ENCODE data around the gene RIMBP2. TPM values are rescaled to one million over a fixed set of nuclear protein-coding genes. Genes with fewer than 3 reads are reported as not detected.
"Not testable (repeated sequence)": the region's sequence is repeated elsewhere in the genome, so short reads cannot be mapped to it uniquely, and the experiment has no call there.

Gene RIMBP2
- total RNA-seq, 1 donor from 2014 or later, result not detected

DNA sequence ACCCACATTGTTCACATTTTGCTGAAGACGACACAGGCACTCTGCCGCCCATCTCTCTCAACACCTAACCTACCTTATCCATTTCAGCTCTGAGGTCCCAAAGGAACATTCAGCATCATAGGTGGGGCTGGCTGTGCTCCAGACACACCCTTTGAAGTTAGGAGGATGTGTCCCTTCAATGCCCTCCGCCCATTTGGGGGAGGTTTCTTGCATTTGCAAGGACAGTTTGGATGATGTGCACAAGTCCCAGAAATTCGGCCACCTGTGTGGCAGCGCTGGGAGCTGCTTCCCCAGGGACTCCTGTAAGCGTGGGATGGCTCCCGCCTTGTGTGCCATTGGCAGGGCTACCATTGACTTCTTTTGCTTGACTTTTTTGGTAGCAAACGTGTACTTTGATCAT, 113.8 kb downstream of the RIMBP2 start:
- intact Hi-C loops (cut with micrococcal nuclease), result no loop called here

DNA sequence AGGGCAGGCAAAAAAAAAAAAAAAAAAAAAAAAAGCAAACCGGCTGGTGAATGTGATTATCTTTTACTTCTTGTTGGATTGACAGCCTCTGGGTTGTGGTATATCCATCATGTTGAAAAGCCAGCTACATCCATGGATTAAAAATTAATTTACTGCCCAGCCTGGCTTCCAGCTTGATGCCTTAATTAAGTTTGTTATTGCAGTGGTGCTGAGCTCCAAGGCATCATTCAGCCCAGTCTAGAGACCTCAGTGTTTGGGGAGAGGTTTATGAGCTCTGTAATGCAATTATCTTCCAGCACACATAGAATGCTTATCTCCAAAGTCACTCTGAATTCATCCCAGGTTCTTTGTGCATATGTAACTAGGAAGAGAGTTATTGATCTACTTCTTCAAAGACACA, 114.8 kb downstream of the RIMBP2 start:
- intact Hi-C loops (cut with micrococcal nuclease), result no loop called here

DNA sequence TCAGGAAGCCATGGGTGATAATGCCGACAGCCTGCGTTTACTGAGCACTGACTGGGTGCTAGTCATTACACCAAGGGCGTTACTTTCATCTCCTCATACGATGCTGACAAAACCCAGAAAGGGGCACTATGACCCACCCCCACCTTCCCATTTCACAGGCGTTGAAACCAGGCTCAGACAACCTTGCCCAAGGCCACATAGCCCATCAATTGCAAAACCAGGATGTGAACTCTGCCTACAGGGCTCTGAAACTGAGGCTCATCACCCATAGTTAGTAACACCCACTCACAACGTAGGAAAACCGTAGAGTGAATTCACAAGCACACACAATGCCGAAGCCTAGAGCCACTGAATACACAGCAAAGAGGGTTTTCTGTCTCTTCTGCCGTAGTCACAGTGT, 119.9 kb downstream of the RIMBP2 start:
- intact Hi-C loops (cut with micrococcal nuclease), result no loop called here

DNA sequence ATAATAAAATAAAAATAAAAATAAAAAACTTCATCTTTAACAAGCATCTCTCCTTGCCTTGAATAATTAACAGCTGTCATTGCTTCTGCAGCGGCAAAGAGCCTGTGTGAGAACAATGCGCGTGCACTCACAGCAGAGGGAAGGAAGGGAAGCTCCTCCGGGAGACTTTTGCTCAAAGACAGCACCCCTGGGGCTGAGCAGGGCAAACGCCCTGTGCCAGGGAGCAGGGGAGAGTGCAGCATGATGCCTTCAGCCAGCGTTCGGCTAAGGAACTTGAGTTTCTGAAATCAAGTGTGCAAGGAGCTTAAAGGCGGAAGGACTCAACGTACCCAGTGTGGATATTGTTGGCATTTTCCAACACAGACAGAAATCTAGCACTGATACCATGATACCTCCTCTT, 120.5 kb downstream of the RIMBP2 start:
- intact Hi-C loops (cut with micrococcal nuclease), result no loop called here

DNA sequence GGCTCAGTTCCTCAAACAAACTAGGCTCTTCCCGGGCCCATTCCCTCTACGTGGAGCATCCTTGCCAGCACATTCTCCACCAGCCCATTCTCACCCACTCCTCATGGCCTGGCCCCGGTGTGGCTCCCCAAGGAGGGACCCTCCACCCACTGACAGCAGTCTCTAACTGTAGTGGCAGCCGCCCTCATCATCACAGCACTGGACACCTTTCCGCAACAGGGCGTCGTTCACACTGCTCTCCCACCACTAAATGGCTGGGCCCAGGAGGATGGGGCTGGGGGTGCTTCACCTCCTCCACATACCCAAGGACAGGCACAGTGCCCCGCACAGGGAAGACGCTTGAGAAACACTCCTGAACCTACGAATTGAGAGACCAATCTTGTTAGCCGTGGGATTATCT, 123.0 kb downstream of the RIMBP2 start:
- intact Hi-C loops (cut with micrococcal nuclease), result no loop called here

DNA sequence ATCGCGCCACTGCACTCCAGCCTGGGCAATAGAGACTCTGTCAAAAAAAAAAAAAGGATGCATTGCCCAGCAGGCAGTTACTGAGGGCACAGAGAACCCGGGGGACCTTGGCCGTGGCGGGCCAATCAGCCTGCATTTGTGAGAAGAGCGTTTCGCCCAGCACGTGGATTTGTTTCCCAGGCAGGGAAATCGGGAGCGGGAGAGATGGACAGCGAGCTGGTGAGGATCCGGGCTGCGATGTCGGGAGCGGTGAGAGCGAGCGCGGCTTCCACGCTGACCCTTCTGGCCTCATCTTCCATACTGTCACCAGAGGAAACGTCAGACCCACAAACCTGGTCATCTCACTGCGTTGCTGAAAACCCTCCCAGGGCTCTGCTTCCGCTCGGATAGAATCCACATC, 123.5 kb downstream of the RIMBP2 start:
- intact Hi-C loops (cut with micrococcal nuclease), result no loop called here

DNA sequence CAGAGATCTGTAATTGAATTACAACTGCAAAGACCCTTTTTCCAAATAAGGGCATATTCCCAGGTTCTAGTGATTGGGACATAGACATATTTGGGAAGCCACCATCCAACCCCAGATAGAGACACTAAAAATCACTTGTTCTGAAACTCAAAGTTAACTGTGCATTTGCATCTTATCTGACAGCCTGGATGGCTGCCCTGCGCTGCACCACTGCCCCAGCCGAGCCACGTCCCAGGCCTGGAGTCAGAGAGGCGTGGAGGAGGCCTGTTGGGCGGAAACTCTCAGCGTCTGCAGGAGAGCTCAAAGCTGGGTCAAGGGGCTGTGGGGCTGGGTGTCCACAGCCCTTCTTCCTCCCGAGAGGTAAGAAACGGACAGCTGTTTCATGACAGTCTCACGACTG, 124.4 kb downstream of the RIMBP2 start:
- intact Hi-C loops (cut with micrococcal nuclease), result no loop called here

DNA sequence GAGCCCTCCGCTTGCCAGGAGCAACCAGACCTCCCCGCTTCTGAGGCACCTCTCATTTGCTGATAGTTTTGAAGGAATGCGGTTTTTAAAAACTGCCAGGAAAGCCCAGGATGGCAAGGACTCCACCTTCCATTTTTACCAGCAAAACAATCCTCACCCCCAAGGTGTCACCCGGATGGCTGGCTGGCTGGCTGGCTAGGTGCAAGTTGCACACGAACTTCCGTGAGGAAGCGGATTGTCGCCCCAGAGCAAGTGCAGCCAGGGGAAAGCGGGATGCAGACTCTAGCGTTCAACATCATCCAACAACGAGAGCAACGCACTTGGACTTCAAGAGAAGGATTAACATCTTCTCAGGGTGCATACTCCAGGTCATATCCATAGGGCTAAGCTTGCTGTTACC, 125.4 kb downstream of the RIMBP2 start:
- intact Hi-C loops (cut with micrococcal nuclease), result no loop called here

DNA sequence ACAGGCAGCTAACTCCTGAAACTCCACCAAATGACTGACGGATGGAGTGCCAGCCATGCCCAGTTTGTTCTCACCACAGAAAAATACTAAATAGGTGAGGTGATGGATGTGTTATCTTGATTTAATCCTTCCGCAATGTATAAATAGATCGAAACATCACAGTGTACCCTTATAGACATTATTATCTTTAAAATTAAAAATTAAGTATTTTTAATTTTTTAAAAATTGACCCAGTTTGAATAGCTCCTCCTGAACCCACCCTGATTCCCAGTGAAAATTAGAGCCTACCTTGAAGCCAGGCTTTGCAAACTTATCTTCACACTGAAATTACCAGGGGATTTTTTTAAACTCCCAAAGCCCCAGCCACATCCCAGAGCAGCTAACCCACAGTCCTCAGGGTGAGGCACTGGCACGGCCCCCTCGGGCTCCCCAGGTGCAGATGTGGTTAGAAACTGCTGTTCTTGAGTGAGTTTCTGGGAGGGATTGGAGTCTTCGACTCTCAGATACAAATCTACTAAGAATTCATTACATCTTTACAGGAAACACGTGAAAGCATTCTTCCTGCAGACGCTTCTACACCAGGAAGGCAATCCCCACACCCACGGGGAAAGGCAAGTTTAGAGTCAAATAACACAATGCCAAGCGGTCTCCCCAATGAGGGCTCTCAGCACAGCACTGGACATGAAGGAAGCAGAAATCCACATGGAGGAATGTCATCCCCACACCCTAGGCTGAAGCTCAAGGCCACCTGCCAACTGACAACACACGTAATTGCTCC, 126.4 kb downstream of the RIMBP2 start:
- intact Hi-C loops (cut with micrococcal nuclease), result no loop called here

DNA sequence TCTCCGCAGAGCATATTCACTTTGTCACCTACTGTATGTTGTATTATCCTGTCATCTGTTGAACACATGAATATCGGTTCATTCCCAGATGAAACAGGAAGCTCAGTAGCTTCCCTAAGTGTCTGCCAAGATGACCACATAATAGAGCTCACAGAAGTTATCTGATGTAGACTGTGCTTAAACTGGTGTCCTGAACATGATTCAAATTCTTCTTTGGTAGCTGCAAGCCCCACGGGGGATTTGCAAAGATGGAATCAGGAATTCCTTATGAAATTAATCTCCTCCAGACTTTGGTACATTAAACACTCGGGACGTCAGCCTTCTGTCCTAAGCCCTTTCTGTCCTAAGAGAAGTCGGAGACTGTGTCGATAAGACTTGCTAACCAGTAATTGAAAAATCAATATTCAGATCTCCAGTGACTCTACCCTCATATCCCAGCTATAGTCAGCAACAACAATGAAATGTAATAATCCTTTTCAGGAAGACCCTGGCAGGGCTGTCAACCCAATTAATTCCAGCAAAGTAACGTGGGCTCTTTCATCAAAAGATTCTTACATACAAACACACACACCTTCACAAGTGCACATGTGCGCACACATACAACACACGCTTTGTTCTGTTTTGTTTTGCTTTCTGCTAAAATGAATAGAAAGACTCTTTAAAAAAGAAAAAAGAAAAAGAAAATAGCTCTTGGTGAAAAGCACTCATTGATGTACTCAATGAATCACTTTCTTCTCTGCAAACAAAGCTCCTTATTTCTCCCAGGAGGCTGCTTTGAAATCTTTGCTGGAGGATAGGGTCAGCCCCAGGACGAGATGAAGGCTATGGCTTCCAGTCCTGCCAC, 127.2 kb downstream of the RIMBP2 start:
- intact Hi-C loops (cut with micrococcal nuclease), result no loop called here

DNA sequence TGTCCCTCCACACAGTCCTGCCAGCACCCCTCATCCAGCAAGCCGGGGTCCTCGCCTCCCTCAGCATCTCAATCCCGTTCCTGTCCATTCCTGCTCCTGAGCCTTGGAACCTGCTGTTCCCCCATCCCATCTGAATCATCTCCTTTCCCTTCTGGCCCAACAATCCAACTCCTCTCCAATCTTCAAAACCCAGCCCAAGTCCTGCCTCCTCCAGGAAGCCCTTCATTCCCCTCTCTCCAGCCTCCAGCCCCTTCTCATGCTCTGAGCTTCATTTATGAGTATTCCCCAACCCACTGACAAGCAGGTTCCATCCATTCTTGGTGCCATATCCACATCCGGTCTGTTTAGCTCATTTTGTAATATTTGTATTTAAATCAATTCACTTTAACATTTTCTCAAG, 128.1 kb downstream of the RIMBP2 start:
- intact Hi-C loops (cut with micrococcal nuclease), result no loop called here

DNA sequence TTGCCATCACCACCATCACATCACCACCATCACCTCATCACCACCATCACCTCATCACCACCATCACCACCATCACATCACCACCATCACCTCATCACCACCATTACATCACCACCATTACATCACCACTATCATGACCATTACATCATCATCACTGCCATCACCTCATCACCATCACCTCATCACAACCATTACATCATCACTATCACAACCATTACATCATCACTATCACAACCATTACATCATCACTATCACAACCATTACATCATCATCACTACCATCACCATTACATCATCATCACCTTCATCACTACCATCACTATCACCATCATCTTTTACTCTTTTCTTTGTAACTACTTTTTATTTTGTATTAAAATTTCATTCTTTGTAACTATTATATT, 131.6 kb downstream of the RIMBP2 start:
- intact Hi-C loops (cut with micrococcal nuclease), result not testable (repeated sequence)

DNA sequence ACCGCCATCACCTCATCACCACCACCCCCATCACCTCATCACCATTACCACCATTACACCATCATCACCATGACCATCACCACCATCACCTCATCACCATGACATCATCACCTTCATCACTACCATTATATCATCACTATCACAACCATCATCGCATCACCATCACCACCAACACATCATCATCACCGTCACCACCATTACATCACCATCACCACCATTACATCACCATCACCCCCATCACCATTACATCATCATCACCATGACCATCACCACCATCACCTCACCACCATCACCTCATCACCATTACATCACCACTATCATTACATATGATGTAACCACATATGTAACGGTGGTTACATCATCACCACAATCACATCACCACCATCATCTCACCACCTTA, 132.3 kb downstream of the RIMBP2 start:
- intact Hi-C loops (cut with micrococcal nuclease), result no loop called here

DNA sequence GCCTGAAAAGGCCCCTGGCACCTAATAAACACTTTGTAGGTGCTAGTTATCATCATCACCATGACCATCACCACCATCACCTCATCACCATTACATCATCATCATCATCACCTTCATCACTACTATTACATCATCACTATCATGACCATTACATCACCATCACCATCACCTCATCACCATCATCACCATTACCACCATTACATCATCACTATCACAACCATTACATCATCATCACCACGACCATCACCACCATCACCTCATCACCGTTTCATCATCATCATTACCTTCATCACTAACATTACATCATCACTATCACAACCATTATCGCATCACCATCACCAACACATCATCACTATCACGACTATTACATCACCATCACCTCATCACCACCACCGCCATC, 132.8 kb downstream of the RIMBP2 start:
- intact Hi-C loops (cut with micrococcal nuclease), result no loop called here

DNA sequence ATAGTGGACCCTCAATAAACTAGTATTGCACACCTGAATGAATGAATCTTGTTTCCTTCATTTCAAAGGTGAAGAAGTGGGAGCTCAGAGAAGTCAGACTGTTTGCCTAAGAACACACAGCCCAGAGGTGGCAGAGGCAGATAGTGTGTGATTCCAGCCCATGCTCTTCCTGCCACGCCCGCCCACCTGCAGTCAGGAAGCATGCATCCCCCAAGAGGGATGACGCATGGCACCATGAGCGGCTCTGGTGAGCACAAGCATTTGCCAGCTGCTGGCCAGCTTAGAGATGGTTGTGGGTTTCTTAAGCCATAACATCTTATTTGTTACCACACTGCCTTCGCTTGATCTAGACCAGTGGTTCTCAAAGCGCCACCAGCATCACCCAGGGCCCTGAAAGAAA, 133.8 kb downstream of the RIMBP2 start:
- intact Hi-C loops (cut with micrococcal nuclease), result no loop called here

DNA sequence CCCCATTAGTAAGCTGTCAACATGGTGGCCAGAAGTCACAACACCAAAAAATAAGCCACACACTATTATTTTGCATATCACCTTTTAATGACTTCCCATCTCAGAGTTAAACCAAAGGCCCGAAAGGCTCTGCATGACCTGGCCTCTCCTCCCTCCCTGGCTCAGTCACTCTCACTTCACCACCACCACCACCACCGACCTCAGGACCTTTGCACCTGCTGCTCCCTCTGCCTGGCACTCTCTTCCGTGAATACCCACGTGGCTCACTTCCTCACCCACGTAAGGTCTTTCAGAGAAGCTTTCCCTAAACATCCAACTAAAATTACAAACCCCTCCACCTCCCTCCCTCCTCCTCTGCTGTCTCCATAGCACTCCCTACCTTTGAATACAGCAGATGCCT, 134.3 kb downstream of the RIMBP2 start:
- intact Hi-C loops (cut with micrococcal nuclease), result no loop called here

DNA sequence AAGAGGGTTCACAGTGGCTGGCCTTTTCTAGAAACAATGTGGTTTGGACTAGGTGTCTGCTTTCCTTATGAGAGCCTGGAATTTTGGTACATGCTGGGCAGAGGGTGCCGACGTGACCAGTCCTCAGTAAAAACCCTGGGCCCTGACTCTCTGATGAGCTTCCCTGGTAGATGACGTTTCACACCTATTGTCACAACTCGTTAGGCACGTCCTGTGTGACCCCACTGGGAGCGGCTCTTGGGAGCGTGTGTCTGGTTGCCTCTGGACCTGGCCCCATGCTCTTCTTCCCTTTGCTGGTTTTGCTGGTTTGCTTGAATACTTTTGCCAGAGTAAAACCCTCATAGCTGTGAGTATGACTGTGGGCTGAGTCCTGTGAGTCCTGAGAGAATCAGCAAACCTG, 136.9 kb downstream of the RIMBP2 start:
- intact Hi-C loops (cut with micrococcal nuclease), result no loop called here

DNA sequence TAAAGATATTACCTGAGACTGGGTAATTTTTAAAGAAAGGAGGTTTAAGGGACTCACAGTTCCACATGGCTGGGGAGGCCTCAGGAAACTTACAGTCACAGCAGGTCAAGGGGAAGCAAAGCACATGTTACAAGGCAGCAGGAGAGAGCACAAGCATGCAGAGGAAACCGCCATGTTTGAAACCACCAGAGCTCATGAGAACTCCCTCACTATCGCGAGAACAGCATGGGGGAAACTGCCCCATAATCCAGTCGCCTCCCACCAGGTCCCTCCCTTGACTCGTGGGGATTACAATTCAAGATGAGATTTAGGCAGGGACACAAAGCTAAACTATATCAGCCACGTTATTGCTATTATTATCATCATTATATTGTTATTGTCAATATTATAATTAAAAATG, 138.7 kb downstream of the RIMBP2 start:
- intact Hi-C loops (cut with micrococcal nuclease), result no loop called here

DNA sequence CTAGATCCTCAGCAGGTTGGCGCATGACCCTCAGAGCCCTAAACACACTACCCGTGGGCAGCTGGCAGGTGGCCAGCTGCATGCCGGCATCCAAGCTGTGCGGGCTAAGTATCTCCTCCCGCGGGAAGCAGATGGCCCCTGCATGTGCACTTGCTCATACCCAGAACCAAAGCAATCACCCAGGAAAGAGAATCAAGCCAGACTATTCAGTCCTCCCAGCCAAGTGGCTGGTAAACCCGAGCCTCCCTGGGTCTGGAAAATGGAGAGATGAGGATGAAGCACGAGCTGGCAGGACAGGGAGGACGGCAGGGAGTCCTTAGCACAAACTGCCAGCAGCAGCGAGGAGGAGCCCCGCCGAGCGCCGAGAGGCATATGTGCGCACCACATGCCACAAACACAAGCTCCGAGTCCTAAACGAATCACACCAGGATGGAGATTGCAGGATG, 139.7 kb downstream of the RIMBP2 start:
- intact Hi-C loops (cut with micrococcal nuclease), result no loop called here

DNA sequence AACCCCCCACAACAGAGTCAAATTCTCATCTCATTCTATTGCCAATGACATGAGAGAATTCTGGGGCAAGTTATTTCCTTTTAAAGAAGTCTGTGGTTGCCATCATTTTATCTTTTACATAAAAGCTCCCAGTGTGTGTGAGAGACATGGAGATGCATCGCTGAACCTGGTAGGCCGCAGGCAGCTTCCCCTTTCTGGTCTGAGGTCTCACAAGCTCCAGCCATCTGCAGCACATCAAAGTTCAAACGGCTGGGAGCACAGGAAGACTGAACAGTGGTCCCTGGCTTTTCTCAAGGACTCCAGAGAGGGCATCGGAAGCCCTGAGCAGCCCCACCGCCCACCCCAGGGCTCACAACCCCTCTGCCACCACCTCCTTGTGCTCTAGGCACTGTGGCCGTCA, 141.7 kb downstream of the RIMBP2 start:
- intact Hi-C loops (cut with micrococcal nuclease), result no loop called here

DNA sequence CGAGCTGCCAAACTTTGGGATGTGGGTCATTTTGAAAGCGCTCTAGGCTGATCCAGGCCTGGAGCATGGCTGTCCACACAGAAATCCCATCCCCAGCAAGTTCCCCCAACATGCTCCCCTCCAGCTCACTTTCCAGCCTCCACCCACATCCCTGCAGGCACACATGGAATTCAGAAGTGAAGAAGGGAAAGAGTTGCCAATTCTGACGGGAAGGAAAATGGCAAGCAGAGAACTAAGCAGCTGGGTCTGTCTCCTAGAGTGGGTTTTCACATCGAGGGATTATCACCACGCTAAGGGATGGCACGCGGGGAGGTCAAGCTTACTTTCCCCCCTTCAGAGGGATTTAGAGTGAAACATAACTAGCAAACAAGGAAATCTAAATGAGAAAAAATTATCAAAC, 142.3 kb downstream of the RIMBP2 start:
- intact Hi-C loops (cut with micrococcal nuclease), result no loop called here

DNA sequence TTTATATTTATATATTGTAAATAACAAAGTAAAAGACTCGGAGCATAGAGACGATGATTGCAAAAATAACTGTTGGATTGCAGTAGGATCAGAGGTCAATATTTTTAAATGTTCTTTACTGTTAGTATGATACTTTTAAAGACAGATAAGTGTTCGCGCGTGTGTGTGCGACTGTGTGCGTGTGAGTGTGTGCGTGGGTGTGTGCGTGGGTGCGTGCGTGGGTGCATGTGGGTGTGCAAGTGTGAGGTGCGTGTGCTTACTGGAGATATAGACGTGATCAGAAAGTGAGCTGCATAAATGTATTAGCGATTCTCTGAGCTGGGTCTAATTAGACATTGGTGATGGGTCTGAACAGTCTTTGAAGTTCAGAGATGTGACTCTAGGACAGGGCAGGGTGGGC, 142.9 kb downstream of the RIMBP2 start:
- intact Hi-C loops (cut with micrococcal nuclease), result no loop called here

DNA sequence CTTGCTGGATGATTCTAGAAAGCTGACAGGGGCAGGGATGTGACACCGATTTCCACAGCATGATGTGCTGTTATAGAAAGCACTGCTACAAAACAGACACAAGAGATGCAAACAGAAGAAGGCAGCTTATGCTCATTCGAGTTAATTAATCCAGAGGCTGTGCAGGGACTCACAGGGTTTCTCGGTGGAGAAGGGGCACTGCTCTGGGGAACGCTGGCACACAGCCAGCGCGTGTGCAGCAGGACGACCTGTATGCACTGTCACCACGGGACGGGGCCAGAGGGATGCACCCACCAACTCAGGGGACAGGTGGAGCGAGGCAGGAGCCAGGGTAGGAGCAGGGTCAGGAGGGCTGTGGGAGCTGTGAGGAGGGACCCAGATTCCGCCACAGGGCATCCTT, 143.5 kb downstream of the RIMBP2 start:
- intact Hi-C loops (cut with micrococcal nuclease), result no loop called here
